HG02588 (cell line): ENCODE results near the gene CLK1.
"Not testable (repeated sequence)": the region's sequence is repeated elsewhere in the genome, so short reads cannot be mapped to it uniquely, and the experiment has no call there.

Source experiments
- ATAC-seq: cut with Tn5 transposase; IDR thresholded peaks from one replicate; pipeline ENCODE4 v1.9.1; 2021; ENCODE audit warnings: mild to moderate bottlenecking, moderate library complexity; ENCODE audit not compliant: unreplicated experiment

The CLK1 gene

DNA sequence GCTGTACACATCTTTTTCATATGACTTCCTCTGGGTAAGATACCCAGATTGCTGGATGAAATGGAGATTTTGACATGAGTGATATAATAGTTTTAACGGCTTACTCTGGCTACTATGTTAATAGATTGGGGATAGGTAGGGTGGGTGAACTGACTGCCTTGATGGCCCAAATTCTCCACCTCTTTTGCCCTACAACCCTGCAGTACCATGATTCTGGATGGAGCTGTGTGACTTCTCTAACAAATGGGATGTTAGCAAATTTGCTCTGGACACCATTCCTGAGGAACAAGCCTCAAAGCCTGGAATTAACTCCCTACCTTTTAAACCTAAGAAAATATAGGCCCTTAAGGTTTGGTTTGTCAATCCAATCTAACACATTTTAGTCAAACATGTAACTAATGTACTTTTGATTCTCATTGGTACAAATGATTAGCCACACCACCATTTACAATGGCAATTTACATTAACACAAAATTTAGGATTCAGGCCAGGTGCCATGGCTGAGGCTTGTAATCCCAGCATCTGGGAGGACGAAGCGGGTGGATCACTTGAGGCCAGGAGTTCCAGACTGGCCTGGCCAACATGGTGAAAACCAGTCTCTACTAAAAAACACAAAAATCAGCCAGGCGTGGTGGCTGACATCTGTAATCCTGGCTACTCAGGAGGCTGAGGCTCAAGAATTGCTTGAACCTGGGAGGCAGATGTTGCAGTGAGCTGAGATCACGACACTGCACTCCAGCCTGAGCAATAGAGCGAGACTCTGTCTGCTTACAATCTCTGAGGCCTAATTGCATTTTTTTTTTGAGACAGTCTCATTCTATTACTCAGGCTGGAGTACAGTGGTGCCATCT, 12.8 kb downstream of the CLK1 start:
- no peak for ATAC-seq

DNA sequence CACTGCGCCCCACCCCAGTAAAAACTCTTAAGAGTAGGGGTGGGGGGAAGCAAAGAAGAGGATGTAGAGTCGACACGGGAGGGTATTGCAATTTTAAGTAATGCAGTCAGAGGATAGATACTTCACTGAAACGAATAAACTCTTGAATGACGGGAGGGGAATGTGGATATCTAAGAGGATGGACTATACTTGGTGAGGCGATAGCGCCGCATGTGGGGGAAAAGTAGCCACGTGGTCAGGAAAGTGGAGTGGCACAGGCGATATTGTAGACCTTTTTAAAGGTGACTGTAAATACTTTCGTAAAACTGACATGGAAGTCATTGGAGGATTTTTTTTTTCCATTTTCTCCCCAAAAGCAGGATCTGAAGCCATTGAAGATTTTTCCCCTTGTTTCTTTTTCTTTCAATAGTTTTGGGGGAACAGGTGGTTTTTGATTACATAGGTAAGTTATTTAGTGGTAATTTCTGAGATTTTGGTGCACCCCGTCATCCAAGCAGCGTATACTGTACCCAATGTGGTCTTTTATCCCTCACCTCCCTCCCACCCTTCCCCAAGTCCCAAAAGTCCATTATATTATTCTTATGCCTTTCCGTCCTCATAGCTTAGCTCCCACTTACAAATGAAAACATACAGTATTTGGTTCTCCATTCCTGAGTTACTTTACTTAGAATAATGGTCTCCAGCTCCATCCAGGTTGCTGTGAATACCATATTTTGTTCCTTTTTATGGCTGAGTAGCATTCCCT, 13.8 kb downstream of the CLK1 start:
- no peak for ATAC-seq

DNA sequence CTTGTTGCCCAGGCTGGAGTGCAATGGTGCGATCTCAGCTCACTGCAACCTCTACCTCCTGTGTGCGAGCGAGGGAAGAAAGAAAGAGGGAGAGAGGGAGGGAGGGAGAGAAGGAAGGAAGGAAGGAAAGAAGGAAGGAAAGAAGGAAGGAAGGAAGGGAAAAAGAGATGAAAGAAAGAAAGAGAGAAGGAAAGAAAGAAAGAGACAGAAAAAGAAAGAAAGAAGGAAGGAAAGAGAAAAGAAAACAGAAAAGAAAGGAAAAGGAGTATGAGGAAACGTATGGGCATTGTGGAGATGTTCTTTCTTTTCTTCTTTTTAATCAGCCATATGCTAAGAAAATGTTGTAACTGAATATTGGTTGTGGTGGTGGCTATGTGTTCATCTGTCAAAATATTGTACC, 16.5 kb downstream of the CLK1 start:
- no peak for ATAC-seq

DNA sequence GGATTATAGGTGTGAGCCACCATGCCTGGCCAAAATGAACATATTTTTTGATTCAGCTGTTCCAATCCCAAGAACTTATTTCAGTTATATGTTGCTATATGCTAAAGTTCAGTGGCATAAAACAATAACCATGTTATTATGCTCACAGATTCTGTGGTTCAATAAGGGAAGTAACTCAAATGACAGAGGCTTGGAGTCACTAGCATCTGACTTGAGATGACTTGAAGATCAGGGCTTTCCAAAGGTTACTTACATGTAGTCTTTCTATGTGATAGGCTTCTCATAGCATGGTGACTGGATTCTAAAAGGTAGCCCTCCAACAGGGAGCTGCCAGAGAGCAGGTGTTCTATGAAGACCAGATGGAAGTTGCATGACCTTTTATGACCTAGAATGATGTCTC, 17.2 kb downstream of the CLK1 start:
- no peak for ATAC-seq

DNA sequence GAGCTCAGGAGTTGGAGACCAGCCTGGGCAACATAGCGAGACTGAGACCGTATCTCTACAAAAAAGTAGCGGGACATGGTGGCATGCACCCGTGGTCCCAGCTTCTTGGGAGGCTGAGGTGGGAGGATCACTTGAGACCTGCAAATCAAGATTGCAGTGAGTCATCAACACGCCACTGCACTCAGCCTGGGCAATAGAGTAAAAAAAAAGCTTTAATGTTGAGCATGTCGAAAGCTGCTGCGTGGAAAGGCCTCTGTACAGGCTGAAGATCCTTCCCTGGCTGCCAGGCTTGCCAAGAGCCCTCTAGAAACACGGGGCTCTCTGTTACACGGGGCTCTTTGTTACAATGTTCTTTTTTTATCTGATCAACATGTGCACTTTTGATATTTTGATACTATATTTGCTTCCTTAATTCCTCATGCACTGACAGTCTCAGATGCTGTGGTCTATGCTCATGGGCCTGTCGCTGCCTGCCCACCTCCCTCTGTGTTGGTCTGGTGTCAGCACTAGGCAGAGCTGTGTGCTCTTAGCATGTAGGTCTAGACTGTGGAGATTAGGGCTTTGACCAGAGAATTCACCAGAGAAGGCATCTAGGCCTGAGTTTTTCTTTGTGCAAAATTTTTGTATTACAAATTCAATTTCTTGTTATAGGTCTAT, 18.7 kb downstream of the CLK1 start:
- no peak for ATAC-seq

DNA sequence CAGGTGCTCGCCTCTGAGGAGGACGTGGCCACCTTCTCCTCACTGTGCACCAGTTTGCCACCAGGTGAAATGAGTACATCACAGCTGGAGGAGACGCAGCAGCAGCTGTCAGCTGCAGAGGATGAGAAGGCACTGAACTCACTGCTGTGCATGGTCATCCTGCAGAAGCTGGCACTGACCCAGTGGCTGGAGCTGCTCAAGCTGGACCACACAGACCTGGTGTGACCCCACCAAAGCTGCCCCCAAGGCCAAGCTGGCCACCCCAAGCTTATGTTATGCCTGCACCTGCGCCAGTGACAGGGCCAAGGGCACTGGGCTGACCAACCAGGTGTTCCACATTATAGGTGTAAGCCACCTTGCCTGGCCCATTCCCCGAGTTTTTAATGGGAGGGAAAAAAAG, 19.3 kb downstream of the CLK1 start:
- ATAC-seq: no peak

DNA sequence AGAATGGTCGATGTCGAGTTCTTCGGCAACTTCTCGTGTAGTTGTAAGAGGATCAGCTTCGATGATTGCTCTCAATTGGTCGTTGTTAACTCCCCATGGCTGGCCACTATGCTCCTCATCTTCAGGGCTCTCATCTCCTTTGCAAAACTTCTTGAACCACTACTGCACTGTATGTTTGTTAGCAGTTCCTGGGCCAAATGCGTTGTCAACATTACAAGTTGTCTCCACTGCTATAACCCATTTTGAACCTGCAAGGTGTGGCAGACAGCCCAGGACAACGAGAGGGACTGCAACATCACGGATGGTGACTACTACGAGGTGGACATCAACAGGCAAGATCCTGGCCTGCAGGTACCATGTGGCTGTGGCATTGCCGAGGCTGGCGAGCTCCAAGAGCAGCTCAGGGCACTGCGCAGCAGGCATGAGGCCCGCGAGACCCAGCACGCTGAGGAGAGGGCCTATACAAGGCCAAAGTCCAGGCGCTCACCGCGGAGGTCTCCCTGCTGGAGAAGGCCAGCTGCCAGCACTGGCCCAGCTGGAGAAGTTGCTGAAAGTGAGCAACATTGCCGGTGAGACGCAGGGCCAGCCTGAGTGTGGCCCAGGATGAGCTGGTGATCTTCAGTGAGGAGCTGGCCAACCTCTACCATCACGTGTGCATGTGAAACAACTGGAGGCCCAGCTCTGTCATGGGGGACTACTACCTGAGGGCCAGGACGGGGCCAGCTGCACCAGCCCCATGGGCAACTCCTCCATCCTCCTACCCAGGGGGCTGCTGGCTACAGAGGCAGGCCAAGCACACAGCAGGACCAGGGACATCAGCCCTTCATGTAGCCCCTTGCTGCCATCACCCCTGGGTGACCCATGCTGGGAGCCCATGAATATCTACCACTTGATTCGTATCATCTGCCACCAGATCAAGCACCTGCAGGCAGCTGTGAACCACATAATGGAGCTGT, 20.2 kb downstream of the CLK1 start:
- no peak for ATAC-seq

DNA sequence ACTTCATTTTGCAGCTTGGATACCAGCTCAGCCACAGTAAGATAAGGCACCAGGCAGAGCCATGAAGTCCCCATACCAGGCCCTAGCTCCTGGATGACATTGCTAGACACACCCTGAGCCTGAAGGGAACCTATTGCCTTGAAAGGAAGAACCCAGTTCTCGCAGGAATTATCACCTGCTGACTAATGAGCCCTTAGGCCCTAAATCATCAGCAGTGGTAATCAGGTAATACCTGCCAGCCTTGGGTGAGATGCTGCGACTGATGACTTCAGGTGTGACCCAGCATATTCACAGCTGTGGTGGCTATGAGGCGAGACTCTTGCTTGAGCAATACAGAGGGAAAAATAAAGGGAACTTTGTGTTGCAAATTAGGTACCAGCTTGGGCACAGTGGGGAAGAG, 24.9 kb downstream of the CLK1 start:
- no peak for ATAC-seq

DNA sequence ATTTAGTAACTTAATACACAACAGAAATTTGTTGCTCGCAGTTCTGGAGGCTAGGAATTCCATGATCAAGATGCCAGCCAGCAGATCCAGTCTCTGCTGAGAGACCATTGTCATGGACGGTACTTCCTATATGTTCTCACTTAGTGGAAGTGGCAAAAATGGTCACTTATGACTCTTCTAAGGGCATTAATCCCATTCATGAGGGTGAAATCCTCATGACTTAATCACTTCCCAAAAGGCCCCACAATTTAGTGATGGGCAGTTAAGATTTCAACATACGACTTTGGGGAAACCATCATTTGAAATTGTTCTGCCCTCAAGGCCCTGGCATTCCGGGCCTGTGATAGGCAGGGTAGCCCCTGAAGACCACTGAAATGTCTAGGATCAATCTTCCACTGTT, 29.8 kb downstream of the CLK1 start:
- ATAC-seq: no peak

DNA sequence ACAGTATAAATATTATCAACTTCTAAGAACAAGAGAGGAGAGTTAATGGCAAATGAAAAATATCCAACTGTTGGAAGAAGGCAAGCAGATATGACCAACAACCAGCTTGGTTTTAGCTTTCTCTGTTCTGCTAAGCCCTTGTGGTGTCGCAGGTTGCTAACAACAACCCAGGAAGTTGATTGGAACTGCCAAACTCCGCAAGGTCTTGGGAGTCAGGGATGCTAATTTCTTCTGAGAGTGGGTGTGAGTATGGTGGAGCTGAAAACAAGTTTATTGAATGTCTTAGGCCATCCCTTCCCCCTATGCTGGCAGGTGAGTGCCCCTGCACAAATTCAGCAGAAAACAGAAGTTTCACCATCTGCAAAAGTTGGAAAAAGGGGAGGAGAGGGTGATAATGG, 35.2 kb downstream of the CLK1 start:
- no peak for ATAC-seq

DNA sequence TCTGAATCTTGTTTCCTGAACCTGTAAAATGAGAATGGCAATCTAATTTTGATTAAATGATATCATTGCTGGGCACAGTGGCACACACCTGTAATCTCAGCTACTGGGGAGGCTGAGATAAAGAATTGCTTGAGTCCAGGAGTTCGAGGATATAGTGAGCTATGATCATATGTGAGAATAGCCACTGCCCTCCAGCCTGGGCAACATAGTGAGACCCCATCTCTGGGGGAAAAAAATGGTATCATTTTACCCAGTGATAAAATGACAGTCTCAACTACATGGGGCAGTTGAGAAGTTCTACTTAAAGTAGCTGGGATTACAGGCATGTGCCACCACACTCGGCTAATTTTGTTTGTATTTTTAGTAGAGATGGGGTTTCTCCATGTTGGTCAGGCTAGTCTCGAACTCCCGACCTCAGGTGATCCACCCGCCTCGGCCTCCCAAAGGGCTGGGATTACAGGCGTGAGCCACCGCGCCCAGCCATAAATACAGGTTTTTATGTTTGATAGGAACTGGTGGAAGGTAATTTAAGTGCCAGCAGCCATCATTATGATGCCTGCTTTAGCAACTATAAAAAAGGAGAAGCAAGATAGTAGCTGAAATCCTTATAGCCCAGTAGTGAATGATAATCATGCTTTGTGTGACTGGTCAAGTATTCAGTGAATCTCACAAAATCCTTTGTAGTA, 35.7 kb downstream of the CLK1 start:
- ATAC-seq: no peak

DNA sequence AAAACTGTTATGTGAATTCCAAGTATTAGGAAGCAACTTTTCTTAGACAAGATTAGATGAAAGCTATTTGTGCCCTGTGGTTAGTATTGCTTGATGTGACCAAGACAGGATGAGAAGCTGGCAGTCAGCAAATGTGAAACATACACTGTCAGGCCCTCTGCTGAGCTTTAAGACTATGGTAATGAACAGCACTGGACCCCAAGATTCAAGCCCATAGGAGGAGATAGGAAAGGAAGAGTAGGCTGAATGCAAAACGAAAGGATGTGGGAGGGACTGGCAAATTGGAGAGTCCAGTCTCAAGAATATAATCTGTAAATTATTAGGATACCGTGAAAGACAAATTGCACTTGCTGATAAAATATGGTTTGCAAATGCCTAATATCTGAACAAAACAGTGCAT, 36.4 kb downstream of the CLK1 start:
- ATAC-seq: no peak

DNA sequence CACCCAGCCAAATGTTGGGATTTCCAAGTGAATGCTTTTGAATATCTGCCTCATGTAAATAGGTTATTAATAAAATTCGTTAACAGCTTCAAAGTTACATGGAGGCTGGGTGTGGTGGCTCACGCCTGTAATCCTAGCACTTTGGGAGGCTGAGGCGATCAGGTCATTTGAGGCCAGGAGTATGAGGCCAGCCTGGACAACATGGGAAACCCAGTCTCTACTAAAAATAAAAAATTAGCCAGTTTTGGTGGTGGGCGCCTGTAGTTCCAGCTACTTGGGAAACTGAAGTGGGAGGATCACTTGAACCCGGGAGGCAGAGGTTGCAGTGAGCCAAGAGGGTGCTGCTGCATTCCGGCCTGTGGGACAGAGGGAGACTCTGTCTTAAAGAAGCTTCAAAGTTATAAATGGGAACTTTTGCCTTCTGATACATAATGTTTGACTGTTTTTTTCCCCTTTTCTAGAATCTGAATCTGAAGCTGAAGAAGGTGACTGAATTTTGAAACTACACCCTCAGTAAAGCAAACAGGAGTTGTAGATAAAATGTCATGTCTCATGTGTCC, 42.7 kb downstream of the CLK1 start:
- ATAC-seq: no peak

DNA sequence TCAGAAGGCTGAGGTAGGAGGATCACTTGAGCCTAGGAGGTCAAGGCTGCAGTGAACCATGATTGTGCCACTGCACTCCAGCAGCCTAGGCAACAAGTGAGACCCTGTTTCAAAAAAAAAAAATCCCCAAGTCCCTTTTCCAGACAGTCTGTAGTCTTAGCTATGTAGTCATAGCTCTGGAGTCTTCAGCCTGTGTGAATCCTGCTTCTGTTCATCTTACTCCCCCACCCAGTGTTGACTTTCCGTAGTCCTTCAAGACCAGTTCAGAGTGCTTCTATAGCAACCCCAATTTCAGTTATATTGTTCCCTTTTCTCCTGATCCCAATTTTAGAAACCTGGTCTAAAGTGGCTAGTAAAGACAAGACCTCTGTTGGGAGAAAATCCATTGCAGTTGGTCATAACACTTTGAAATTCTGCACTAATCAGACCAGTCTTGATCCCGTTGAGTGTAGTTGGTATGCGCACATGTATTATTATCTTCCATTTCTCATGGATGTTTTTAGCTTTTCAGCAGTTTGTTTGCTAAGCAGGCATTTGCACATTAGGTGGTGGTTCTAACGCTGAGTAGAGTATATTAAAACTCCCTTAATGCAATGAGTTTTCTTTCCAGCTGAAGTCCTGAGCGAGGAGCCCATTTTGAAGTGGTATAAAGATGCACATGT, 43.8 kb downstream of the CLK1 start:
- no peak for ATAC-seq

DNA sequence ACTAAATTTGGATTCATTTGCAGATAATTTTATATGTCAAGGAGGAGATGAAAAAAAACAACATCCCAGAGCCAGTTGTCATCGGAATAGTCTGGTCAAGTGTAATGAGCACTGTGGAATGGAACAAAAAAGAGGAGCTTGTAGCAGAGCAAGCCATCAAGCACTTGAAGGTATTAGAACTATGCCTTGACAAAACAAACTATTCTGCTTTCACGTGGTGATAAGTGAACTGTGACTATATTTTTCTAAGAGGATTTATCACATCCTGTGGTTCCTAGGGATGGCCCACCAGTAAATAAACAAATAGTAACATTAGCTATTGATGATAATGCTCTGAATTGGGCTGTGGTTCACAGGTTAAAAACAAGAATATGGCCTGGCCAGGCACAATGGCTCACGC, 45.7 kb downstream of the CLK1 start:
- not testable (repeated sequence) for ATAC-seq

DNA sequence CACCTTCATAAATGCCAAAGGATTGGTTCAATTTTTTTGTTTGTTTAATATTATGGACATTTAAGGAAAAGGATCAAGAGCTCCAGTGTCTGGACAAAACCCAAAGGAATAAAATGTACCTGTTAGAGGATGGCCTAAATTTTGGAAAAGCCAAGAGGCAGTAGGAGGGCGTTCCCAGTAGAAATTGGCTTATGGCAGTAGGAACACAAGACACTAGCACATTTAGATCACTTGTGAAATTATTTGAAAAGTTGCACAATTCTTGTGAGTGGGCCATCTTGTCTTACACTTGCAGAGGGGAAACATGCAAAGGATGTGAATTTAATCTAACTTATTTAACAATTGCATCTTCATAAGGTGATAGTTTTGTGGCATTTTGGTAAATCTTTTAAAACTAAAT, 49.5 kb downstream of the CLK1 start:
- no peak for ATAC-seq

DNA sequence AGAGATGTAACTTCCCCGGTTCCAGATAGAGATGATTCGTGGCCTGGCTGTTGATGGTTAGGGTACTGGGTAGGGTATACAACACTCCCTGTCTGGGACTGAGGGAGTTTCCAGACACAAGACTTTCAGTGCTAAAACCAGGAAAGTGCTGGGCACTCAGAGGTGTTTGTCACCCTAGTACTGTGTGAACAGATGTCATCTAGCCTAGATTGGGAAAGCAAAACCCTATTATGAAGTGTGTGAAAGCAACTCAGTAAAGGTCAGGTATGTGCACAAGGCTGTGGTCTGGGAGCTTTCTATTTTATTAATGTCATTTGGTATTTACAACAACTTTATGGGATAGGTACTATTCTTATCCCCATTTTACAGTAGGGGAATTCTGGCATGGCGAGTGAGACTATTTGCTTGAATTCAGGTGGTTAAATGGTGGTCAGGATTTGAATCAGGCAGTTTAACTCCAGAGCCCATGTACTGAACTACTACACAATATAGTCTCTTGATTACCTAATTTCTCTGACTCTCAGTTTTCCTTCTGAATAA, 50.1 kb downstream of the CLK1 start:
- no peak for ATAC-seq

DNA sequence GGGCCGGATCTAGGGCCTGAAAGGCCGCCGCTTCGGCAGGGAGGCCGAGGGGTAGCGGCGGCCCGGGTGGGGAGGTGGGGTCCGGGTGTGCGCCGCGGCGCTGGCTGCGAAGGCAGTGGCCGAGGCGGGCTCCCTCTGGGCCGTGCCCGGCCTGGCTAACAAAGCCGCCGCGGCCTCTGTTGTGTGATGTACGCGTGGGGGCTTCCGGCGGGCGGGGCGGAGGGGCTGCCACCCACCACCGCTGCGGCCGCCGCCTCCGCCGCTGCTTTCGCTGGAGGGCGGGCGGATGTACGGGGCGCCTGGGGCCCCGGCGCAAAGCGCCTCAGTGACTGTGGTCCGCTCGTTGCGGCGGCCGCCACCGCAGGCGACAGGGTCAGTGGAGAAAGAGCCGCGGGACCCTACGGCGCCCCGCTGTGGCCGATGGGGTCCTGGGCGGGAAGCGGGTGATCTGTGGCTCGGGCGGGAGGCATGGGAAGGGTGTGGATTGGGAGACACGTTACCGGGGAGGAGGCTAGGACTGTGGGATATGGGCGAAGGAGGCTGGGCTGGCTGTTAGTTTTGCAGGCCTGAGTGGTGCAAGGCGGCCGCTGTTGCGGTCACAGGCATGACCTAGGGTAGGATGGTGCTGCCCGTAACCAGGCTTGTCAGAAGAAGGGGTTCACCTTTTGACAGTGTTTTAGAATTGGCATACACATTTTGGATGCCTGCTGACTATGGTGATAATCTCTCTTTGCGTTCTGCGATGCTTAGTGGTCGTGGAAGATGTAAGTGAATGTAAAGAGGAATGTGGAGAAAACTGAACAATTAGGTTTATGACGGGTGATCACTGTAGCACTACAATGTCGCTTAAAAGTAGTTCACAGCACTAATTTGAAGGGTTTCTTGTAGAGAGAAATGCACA, 52.1 kb downstream of the CLK1 start:
- ATAC-seq: peak; percentile 37
